Smooth muscle cell (in vitro differentiated cells): ENCODE results near the gene TIGD1. TPM values are rescaled to one million over a fixed set of nuclear protein-coding genes. Genes with fewer than 3 reads are reported as not detected.

Source experiments
- DNase-seq: peaks from one replicate; lab custom pipeline; 2025; ENCODE audit not compliant: unreplicated experiment; lab: John Stamatoyannopoulos, UW
- H2AFZ ChIP-seq: fragments of 200-600 bp; sonication (generic); 2 replicates; pipeline ENCODE4 v1.6.0; 2016; ENCODE audit warnings: antibody characterized with exemption, low read depth, mild to moderate bottlenecking
- H3F3A ChIP-seq: fragments of 200-600 bp; sonication (generic); 2 replicates; pipeline ENCODE4 v1.6.0; 2017; ENCODE audit warnings: antibody characterized with exemption, low read depth
- H3K27ac ChIP-seq: fragments of 200-600 bp; sonication (generic); 2 replicates; pipeline ENCODE4 v1.5.1; 2016; ENCODE audit warnings: low read depth, mild to moderate bottlenecking
- H3K27me3 ChIP-seq: fragments of 200-600 bp; sonication (generic); 2 replicates; pipeline ENCODE4 v1.6.1; 2016; ENCODE audit warnings: low read depth, mild to moderate bottlenecking
- H3K36me3 ChIP-seq: fragments of 200-600 bp; sonication (generic); 2 replicates; pipeline ENCODE4 v1.5.1; 2016; ENCODE audit warnings: low read depth
- H3K4me1 ChIP-seq: fragments of 200-600 bp; sonication (generic); 2 replicates; pipeline ENCODE4 v1.5.1; 2016; ENCODE audit warnings: low read depth
- H3K4me2 ChIP-seq: fragments of 200-600 bp; sonication (generic); 2 replicates; pipeline ENCODE4 v1.6.0; 2016; ENCODE audit warnings: mild to moderate bottlenecking
- H3K4me3 ChIP-seq: fragments of 200-600 bp; sonication (generic); 2 replicates; pipeline ENCODE4 v1.5.1; 2016; ENCODE audit warnings: mild to moderate bottlenecking
- H3K79me2 ChIP-seq: fragments of 200-600 bp; sonication (generic); 2 replicates; pipeline ENCODE4 v1.6.0; 2016; ENCODE audit warnings: low read depth, mild to moderate bottlenecking
- H3K9ac ChIP-seq: fragments of 200-600 bp; sonication (generic); 2 replicates; pipeline ENCODE4 v1.6.0; 2016; ENCODE audit warnings: low read depth
- H3K9me3 ChIP-seq: fragments of 200-600 bp; sonication (generic); replicated peaks from 2 replicates; pipeline ENCODE4 v1.5.1; 2016; ENCODE audit warnings: low read depth
- H4K20me1 ChIP-seq: fragments of 200-600 bp; sonication (generic); 2 replicates; pipeline ENCODE4 v1.6.0; 2016; ENCODE audit warnings: low read depth
- CTCF ChIP-seq: fragments of 200-600 bp; sonication (generic); IDR thresholded peaks from 2 replicates; pipeline ENCODE4 v1.5.1; 2017; ENCODE audit warnings: borderline replicate concordance, mild to moderate bottlenecking, antibody characterized with exemption; ENCODE audit not compliant: insufficient read depth, poor library complexity, severe bottlenecking
- WGBS: methylation state at CpG from one replicate; pipeline ENCODE4 v1.1.7; 2016; ENCODE audit warnings: low lambda C conversion rate; 5-methylcytosine and 5-hydroxymethylcytosine counted together
- polyA plus RNA-seq: library from polyadenylated mRNA; unstranded; fragments of >200 nt; fragmentation: Nextera tagmentation; extraction: Ambion mirVana; gene quantifications from 2 replicates; pipeline ENCODE4 v1.2.1, GENCODE V29; 2016
- total RNA-seq: library from RNA; depleted of rRNA; stranded (reverse); fragments of >200 nt; gene quantifications from 2 replicates; pipeline ENCODE4 v1.2.3, GENCODE V29; 2014

The TIGD1 gene
- total and polyA plus RNA-seq, 2 experiments from 2014 or later, result 2.9 to 8.1 TPM

DNA sequence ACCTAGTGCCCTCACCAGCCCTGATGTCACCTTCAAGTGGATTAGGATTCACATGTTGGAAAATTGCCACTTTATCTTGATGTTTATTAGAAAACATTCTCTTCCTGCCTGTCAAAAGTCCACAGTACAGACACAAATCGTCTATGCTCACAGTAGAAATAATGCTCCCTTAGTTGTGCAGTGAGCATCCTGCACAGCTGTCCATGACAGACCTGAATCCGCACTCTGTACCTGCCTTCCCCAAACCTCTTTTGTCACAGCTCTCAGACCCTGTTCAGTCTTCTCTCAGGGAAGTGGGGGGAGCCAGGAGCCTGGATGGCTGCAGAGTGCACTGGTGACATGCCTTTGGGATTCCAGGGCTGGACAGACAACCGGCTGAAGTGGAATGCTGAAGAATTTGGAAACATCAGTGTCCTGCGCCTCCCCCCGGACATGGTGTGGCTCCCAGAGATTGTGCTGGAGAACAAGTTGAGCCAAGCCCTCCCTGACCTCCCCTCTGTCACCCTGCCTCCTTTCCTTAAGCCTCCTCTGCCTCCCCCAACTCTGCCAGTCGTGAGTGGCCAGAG lies 22.4 kb downstream of the TIGD1 start:
- no peaks in the 10 kb centered on the region for H3K9me3 ChIP-seq
- H3K36me3 ChIP-seq, result no peaks in the 10 kb centered on the region
- no peak overlapping the region for H3K4me3 ChIP-seq
- no peaks in the 10 kb centered on the region for H4K20me1 ChIP-seq
- H3K27me3 ChIP-seq, result peaks cover 19% of the 10 kb centered on the region
- H2AFZ ChIP-seq, result no peak overlapping the region
- 89% methylated on average over 6 of the region's 6 CpGs for WGBS
- peaks cover 4% of the 10 kb centered on the region for H3K4me1 ChIP-seq
- H3F3A ChIP-seq, result no peaks in the 10 kb centered on the region
- TF ChIP-seq CTCF, result no peak
- no peak overlapping the region for H3K9ac ChIP-seq
- no peak overlapping the region for H3K4me2 ChIP-seq
- H3K79me2 ChIP-seq, result no peaks in the 10 kb centered on the region
- H3K27ac ChIP-seq, result no peak overlapping the region
- DNase-seq, result no peak

DNA sequence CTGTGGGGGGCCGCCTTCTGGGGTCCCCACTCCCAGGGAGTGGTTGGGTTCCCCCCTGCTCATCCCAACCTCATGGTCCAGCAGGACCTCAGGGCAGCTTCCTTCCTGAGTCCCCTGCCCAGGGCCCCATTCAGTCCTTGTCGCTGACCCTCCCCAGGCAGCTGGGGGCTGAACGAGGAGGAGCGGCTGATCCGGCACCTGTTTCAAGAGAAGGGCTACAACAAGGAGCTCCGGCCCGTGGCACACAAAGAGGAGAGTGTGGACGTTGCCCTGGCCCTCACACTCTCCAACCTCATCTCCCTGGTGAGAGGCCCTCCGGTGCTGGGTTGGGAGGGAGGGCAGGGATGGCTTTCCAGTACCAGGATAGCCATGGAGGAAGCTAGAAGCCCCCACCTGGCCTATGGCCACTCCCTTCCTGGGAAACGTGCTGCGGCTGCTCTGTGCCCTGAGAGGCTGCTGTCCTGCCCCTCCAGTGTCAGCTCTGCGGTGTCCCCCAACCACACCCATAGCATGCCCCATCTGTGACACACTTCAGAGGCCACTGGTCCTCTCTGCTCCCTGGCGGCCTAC lies 23.9 kb downstream of the TIGD1 start:
- DNase-seq, result no peak
- WGBS, result 85% methylated on average over 13 of the region's 13 CpGs
- no peaks in the 10 kb centered on the region for H3K36me3 ChIP-seq

DNA sequence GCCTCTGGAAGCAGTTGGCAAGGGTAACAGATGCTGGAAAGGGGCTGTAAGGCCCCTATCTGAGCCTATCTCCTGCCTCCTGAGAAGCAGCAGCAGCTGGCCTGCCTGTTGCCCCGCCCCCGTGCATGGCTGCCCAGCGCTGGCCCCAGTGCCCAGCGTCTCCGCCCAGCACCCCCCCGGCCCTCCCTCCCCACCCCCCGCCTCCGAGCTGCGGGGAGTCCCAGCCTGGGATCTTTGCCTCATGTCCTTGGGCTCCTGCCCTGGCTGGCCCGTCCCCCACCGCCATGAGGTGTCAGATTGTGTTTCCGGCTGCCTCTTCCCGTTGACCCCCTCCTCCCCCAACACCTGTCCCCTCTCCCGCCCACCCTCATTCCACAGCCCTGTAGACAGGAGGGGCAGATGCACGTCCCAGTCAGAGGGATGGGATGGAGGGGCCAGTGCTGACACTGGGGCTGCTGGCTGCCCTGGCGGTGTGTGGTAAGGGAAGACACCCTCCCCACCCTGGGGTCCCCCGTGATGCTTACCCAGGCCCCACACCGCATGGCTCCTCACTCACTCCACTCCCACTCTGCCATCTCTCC lies 24.5 kb downstream of the TIGD1 start, which contains the start of gene CHRND:
TSS of gene CHRND (plus strand) at position 370 of the 581 bp plus-strand sequence. CDS start at position 426, 56 bp downstream.
- no peak within 1 kb of the TSS for H3K9ac ChIP-seq
- H3K27me3 ChIP-seq, result peaks cover 35% of the 10 kb centered on the region
- no peak for TF ChIP-seq CTCF
- H3F3A ChIP-seq, result no peaks in the 10 kb centered on the region
- H3K36me3 ChIP-seq, result no peaks in the 10 kb centered on the region
- H3K4me3 ChIP-seq, result no peak within 1 kb of the TSS
- H3K27ac ChIP-seq, result no peak within 1 kb of the TSS
- 64% methylated on average over 14 of the region's 18 CpGs for WGBS
- H3K9me3 ChIP-seq, result no peaks in the 10 kb centered on the region
- no peaks in the 10 kb centered on the region for H3K79me2 ChIP-seq
- peaks cover 4% of the 10 kb centered on the region for H3K4me1 ChIP-seq
- H2AFZ ChIP-seq, result no peak within 1 kb of the TSS
- no peak for DNase-seq
- H3K4me2 ChIP-seq, result no peak within 1 kb of the TSS
- H4K20me1 ChIP-seq, result no peaks in the 10 kb centered on the region

More for the DNA sequence above, 23.9 kb downstream of the TIGD1 start:
- peaks cover 29% of the 10 kb centered on the region for H3K27me3 ChIP-seq
- no peaks in the 10 kb centered on the region for H4K20me1 ChIP-seq
- H3K79me2 ChIP-seq, result no peaks in the 10 kb centered on the region
- no peak for TF ChIP-seq CTCF
- no peak overlapping the region for H3K9ac ChIP-seq
- H2AFZ ChIP-seq, result no peak overlapping the region
- no peak overlapping the region for H3K4me3 ChIP-seq
- H3F3A ChIP-seq, result no peaks in the 10 kb centered on the region
- no peak overlapping the region for H3K4me2 ChIP-seq
- H3K9me3 ChIP-seq, result no peaks in the 10 kb centered on the region
- H3K4me1 ChIP-seq, result peaks cover 4% of the 10 kb centered on the region
- H3K27ac ChIP-seq, result no peak overlapping the region
